Mesenchymal stem cell (in vitro differentiated cells and primary cell): ENCODE data around the gene HIVEP2.

ENCODE experiments used
- DNase-seq: peaks from one replicate; pipeline ENCODE4 v3.0.0-alpha.2; 2013
- H2AFZ ChIP-seq: one replicate; pipeline ENCODE4 v1.6.1; 2013; ENCODE audit warnings: low read depth, mild to moderate bottlenecking, control low read depth, inconsistent platforms, low read length, moderate library complexity
- H2AK5ac ChIP-seq: 2 replicates; pipeline ENCODE4 v1.6.1; 2013; ENCODE audit warnings: low read length, moderate library complexity, mild to moderate bottlenecking, inconsistent platforms; ENCODE audit not compliant: severe bottlenecking
- H2BK120ac ChIP-seq: one replicate; pipeline ENCODE4 v1.6.1; 2013; ENCODE audit warnings: low read depth, mild to moderate bottlenecking, inconsistent platforms, low read length, moderate library complexity
- H2BK12ac ChIP-seq, 2 experiments: one replicate each; pipeline ENCODE4 v1.6.1; 2013; ENCODE audit warnings: inconsistent platforms in 2 of 2, low read length in 2 of 2, mild to moderate bottlenecking in 2 of 2, moderate library complexity in 2 of 2, control low read depth in 1 of 2
- H2BK15ac ChIP-seq: one replicate; pipeline ENCODE4 v1.6.1; 2013; ENCODE audit warnings: mild to moderate bottlenecking, low read depth, inconsistent platforms; ENCODE audit not compliant: poor library complexity, severe bottlenecking
- H2BK5ac ChIP-seq: 2 replicates; pipeline ENCODE4 v1.6.1; 2013; ENCODE audit warnings: low read depth, mild to moderate bottlenecking, low read length, control low read depth, inconsistent platforms; ENCODE audit not compliant: poor library complexity, severe bottlenecking
- H3K14ac ChIP-seq, 2 experiments: one replicate each; pipeline ENCODE4 v1.6.1; 2013; ENCODE audit warnings: inconsistent platforms in 2 of 2, low read length in 2 of 2, control low read depth in 1 of 2, mild to moderate bottlenecking in 1 of 2, moderate library complexity in 1 of 2
- H3K18ac ChIP-seq, 2 experiments: one replicate each; pipeline ENCODE4 v1.6.1; 2013; ENCODE audit warnings: inconsistent platforms in 2 of 2, low read length in 2 of 2, control low read depth in 1 of 2, low read depth in 1 of 2, mild to moderate bottlenecking in 1 of 2
- H3K23ac ChIP-seq, 2 experiments: one replicate each; pipeline ENCODE4 v1.6.1; 2013; ENCODE audit warnings: inconsistent platforms in 2 of 2, low read length in 2 of 2, mild to moderate bottlenecking in 2 of 2, moderate library complexity in 2 of 2, control low read depth in 1 of 2
- H3K27ac ChIP-seq: 2 replicates; pipeline ENCODE4 v1.5.1; 2013; ENCODE audit warnings: mild to moderate bottlenecking, moderate library complexity, low read length, control low read depth, inconsistent platforms; ENCODE audit not compliant: poor library complexity, severe bottlenecking
- H3K27me3 ChIP-seq, 2 experiments: 2 replicates each; pipeline versions ENCODE4 v1.6.1 to v1.7.0; 2013; ENCODE audit warnings: low read length in 2 of 2, mild to moderate bottlenecking in 2 of 2, moderate library complexity in 2 of 2, control low read depth in 1 of 2, inconsistent platforms in 1 of 2; ENCODE audit not compliant: control insufficient read depth in 1 of 2, insufficient read depth in 1 of 2
- H3K36me3 ChIP-seq, 2 experiments: 2 replicates each; pipeline versions ENCODE4 v1.6.1 to v1.7.0; 2013; ENCODE audit warnings: low read length in 2 of 2, control low read depth in 1 of 2, inconsistent platforms in 1 of 2, low read depth in 1 of 2, mild to moderate bottlenecking in 1 of 2; ENCODE audit not compliant: insufficient read depth in 2 of 2, control insufficient read depth in 1 of 2
- H3K4ac ChIP-seq, 2 experiments: one replicate each; pipeline ENCODE4 v1.6.1; 2013; ENCODE audit warnings: inconsistent platforms in 2 of 2, low read length in 2 of 2, mild to moderate bottlenecking in 2 of 2, moderate library complexity in 2 of 2, control low read depth in 1 of 2, low read depth in 1 of 2
- H3K4me1 ChIP-seq: 2 replicates; pipeline ENCODE4 v1.6.1; 2013; ENCODE audit warnings: low read depth, low read length, control low read depth; ENCODE audit not compliant: control insufficient read depth, insufficient read depth
- H3K4me2 ChIP-seq: 2 replicates; pipeline ENCODE4 v1.6.1; 2013; ENCODE audit warnings: low read length, mild to moderate bottlenecking, inconsistent platforms; ENCODE audit not compliant: poor library complexity, severe bottlenecking
- H3K4me3 ChIP-seq, 2 experiments: 2 replicates each; pipeline versions ENCODE4 v1.5.1 to v1.7.0; 2013; ENCODE audit warnings: low read length in 2 of 2, mild to moderate bottlenecking in 2 of 2, control low read depth in 1 of 2, low read depth in 1 of 2; ENCODE audit not compliant: insufficient read depth in 1 of 2
- H3K79me1 ChIP-seq: replicated peaks from 2 replicates; pipeline ENCODE4 v1.6.1; 2013; ENCODE audit warnings: mild to moderate bottlenecking, control low read depth, low read length, inconsistent platforms; ENCODE audit not compliant: poor library complexity, severe bottlenecking
- H3K9ac ChIP-seq: 2 replicates; pipeline ENCODE4 v1.7.0; 2013; ENCODE audit warnings: mild to moderate bottlenecking, low read length, moderate library complexity
- H3K9me3 ChIP-seq: 2 replicates; pipeline ENCODE4 v1.7.0; 2013; ENCODE audit warnings: mild to moderate bottlenecking, low read length; ENCODE audit not compliant: control insufficient read depth
- H4K8ac ChIP-seq: one replicate; pipeline ENCODE4 v1.6.1; 2013; ENCODE audit warnings: inconsistent platforms, mild to moderate bottlenecking, low read length, moderate library complexity
- H4K91ac ChIP-seq: one replicate; pipeline ENCODE4 v1.6.1; 2013; ENCODE audit warnings: mild to moderate bottlenecking, low read length, inconsistent platforms
- WGBS: methylation state at CpG from one replicate; pipeline ENCODE4 v1.1.7; 2013; ENCODE audit warnings: mixed read lengths; 5-methylcytosine and 5-hydroxymethylcytosine counted together

The HIVEP2 gene

DNA sequence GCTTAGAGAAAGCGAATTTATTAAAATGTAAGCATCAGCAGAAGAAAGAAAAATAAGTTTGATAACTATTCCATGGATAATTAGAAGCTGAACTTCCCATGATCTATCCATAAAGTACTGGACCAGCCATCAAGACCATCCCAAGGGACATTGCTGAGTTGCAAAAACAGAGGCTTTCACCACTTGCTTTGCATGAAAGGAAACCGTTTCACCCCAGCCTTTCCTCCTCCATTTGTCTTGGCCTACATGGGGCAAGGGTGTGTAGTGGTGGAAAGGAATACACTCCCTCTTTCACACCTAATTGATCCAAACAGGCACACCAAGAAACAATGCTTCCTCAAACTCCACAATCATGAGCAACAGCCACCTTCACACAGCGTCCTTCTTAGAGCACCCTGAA, 10.4 kb downstream of the HIVEP2 start:
- Histone ChIP-seq H3K79me1 (peaks cover 24% of the 10 kb centered on the region), H3K4me2 (no peak overlapping the region), H2BK120ac (no peak overlapping the region), H3K14ac (no peak overlapping the region), H3K4me3 (no peak overlapping the region), H2AFZ (no peak overlapping the region), H3K4me1 (peaks cover 2% of the 10 kb centered on the region), H3K9me3 (no peaks in the 10 kb centered on the region), H3K36me3 (peaks cover 0 to 5% of the 10 kb centered on the region in 2 experiments), H3K27ac (no peak overlapping the region), H2BK5ac (no peak overlapping the region), H3K18ac (no peak overlapping the region), H3K9ac (no peak overlapping the region), H2BK15ac (no peak overlapping the region), H2BK12ac (no peak overlapping the region), H2AK5ac (no peak overlapping the region), H3K23ac (no peak overlapping the region), H3K4ac (no peak overlapping the region), H4K8ac (no peak overlapping the region), H4K91ac (no peak overlapping the region), H3K27me3 (no peaks in the 10 kb centered on the region)
- no peak for DNase-seq
- 94% methylated on average over 1 of the region's 3 CpGs for WGBS

DNA sequence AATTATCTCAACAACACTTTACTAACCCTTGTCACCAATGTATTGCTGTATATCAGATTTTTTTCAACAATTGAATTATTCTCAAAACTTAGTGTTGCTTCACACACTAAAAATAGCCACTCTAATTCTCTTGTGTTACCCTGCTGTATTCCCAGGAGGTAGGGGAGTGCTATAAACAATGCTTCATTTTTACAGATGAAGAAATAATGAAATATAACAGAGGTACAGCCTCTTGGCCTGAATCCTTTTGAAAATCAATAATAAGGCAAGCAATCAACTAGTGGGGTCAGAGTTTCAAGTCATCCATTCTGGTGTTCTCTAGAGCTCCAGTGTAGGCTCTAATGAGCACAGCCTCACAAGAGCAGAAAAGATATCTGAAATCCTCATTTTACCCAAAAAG, 10.9 kb downstream of the HIVEP2 start:
- H3K9me3 ChIP-seq: no peaks in the 10 kb centered on the region
- no peak overlapping the region for H3K14ac ChIP-seq
- H4K8ac ChIP-seq: no peak overlapping the region
- no peak for DNase-seq
- no peak overlapping the region for H3K27ac ChIP-seq
- H2BK15ac ChIP-seq: no peak overlapping the region
- H3K4ac ChIP-seq: no peak overlapping the region
- no peak overlapping the region for H2AFZ ChIP-seq
- H3K36me3 ChIP-seq: peaks cover 0 to 5% of the 10 kb centered on the region in 2 experiments
- no peak overlapping the region for H3K9ac ChIP-seq
- no peak overlapping the region for H2BK12ac ChIP-seq
- no peak overlapping the region for H2BK5ac ChIP-seq
- no peak overlapping the region for H4K91ac ChIP-seq
- H3K4me2 ChIP-seq: no peak overlapping the region
- no peak overlapping the region for H3K18ac ChIP-seq
- no peak overlapping the region for H2AK5ac ChIP-seq
- H2BK120ac ChIP-seq: no peak overlapping the region
- no peak overlapping the region for H3K23ac ChIP-seq
- peaks cover 2% of the 10 kb centered on the region for H3K4me1 ChIP-seq
- no peaks in the 10 kb centered on the region for H3K27me3 ChIP-seq
- H3K4me3 ChIP-seq: no peak overlapping the region
- H3K79me1 ChIP-seq: peaks cover 22% of the 10 kb centered on the region

DNA sequence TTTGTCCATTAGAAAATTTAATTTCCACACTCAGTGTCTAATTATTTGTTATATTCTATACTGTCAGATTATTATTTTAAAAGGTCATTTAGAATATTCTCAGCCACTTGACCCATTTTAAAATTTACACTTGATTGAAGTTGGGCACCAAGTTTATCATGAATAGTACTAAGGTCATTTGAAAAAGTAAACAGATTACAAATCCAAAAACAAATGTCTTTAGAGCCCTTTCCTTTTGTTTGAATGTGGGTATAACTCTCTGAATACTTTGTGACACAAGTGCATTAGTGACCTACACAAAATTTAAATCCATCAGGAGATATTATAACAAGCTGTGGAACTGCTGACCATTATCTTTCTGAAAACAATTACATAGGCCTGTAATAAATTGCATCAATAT, 11.3 kb downstream of the HIVEP2 start:
- Histone ChIP-seq H3K23ac (no peak overlapping the region), H2AK5ac (no peak overlapping the region), H2BK15ac (no peak overlapping the region), H3K36me3 (peaks cover 0 to 5% of the 10 kb centered on the region in 2 experiments), H3K4me3 (no peak overlapping the region), H2AFZ (no peak overlapping the region), H3K9me3 (no peaks in the 10 kb centered on the region), H2BK12ac (no peak overlapping the region), H4K91ac (no peak overlapping the region), H3K4me1 (peaks cover 2% of the 10 kb centered on the region), H3K4ac (no peak overlapping the region), H3K79me1 (peaks cover 22% of the 10 kb centered on the region), H3K18ac (no peak overlapping the region), H3K9ac (no peak overlapping the region), H2BK120ac (no peak overlapping the region), H2BK5ac (no peak overlapping the region), H3K27me3 (no peaks in the 10 kb centered on the region), H3K4me2 (no peak overlapping the region), H4K8ac (no peak overlapping the region), H3K14ac (no peak overlapping the region), H3K27ac (no peak overlapping the region)
- no peak for DNase-seq

GRCh38 chr6:142932889-142933288, 12.1 kb downstream of the HIVEP2 start:
- H4K91ac ChIP-seq: no peak overlapping the region
- H2BK5ac ChIP-seq: no peak overlapping the region
- peaks cover 2% of the 10 kb centered on the region for H3K4me1 ChIP-seq
- no peak overlapping the region for H3K23ac ChIP-seq
- H2AK5ac ChIP-seq: no peak overlapping the region
- H3K79me1 ChIP-seq: peaks cover 19% of the 10 kb centered on the region
- H3K4me3 ChIP-seq: no peak overlapping the region
- no peak overlapping the region for H3K4me2 ChIP-seq
- H3K9me3 ChIP-seq: no peaks in the 10 kb centered on the region
- H3K14ac ChIP-seq: no peak overlapping the region
- no peak for DNase-seq
- no peaks in the 10 kb centered on the region for H3K27me3 ChIP-seq
- H2BK15ac ChIP-seq: no peak overlapping the region
- WGBS: 100% methylated on average over 1 of the region's 2 CpGs
- H2AFZ ChIP-seq: no peak overlapping the region
- H3K4ac ChIP-seq: no peak overlapping the region
- H4K8ac ChIP-seq: no peak overlapping the region
- no peak overlapping the region for H2BK12ac ChIP-seq
- no peak overlapping the region for H3K9ac ChIP-seq
- no peak overlapping the region for H3K27ac ChIP-seq
- no peak overlapping the region for H3K18ac ChIP-seq
- H3K36me3 ChIP-seq: peaks cover 0 to 5% of the 10 kb centered on the region in 2 experiments
- no peak overlapping the region for H2BK120ac ChIP-seq
